Keratinocyte (primary cell): ENCODE results near the gene GXYLT2. TPM values are rescaled to one million over a fixed set of nuclear protein-coding genes. Genes with fewer than 3 reads are reported as not detected.

Experiments
- DNase-seq: peaks from one replicate; pipeline ENCODE4 v3.0.0-alpha.2; 2011; ENCODE audit warnings: low read depth, missing footprints, low spot score
- FAIRE-seq: peaks from 2 replicates; lab custom pipeline; 2011; peaks lifted over from hg19 to GRCh38; lab: Jason Lieb, UNC
- H2AFZ ChIP-seq: 2 replicates; pipeline ENCODE4 v1.6.0; 2012; ENCODE audit warnings: low read length, control low read depth, inconsistent platforms; ENCODE audit not compliant: control insufficient read depth
- H3K27ac ChIP-seq: 2 replicates; pipeline ENCODE4 v1.5.1; 2011; ENCODE audit warnings: low read length; ENCODE audit not compliant: control insufficient read depth, insufficient read depth
- H3K27me3 ChIP-seq: 3 replicates; pipeline ENCODE4 v1.6.0; 2011; ENCODE audit warnings: low read length; ENCODE audit not compliant: control insufficient read depth, insufficient read depth; ENCODE audit errors: extremely low read depth
- H3K36me3 ChIP-seq, 2 experiments: 2 replicates in 1 of 2; 3 replicates in 1 of 2; pipeline ENCODE4 v1.5.1; 2011; ENCODE audit warnings: low read length in 2 of 2, mild to moderate bottlenecking in 1 of 2; ENCODE audit not compliant: control insufficient read depth in 2 of 2, insufficient read depth in 2 of 2; ENCODE audit errors: extremely low read depth in 1 of 2
- H3K4me1 ChIP-seq: 3 replicates; pipeline ENCODE4 v1.5.1; 2011; ENCODE audit warnings: low read length; ENCODE audit not compliant: control insufficient read depth, insufficient read depth; ENCODE audit errors: extremely low read depth
- H3K4me2 ChIP-seq: 3 replicates; pipeline ENCODE4 v1.6.0; 2011; ENCODE audit warnings: low read depth, low read length; ENCODE audit not compliant: control insufficient read depth, insufficient read depth; ENCODE audit errors: extremely low read depth
- H3K4me3 ChIP-seq, 3 experiments: fragments of 200-600 bp in 1 of 3; sonication (generic) in 1 of 3; 2 replicates in 2 of 3; 3 replicates in 1 of 3; pipeline ENCODE4 v1.5.1; 2011 to 2016; ENCODE audit warnings: low read length in 3 of 3, mild to moderate bottlenecking in 3 of 3, control low read depth in 2 of 3, inconsistent platforms in 1 of 3, low read depth in 1 of 3, mixed read lengths in 1 of 3, mixed run types in 1 of 3, moderate library complexity in 1 of 3; ENCODE audit not compliant: control insufficient read depth in 2 of 3, insufficient read depth in 2 of 3; ENCODE audit errors: extremely low read depth in 1 of 3
- H3K79me2 ChIP-seq: 2 replicates; pipeline ENCODE4 v1.6.0; 2012; ENCODE audit warnings: low read length; ENCODE audit not compliant: control insufficient read depth, insufficient read depth
- H3K9ac ChIP-seq: 3 replicates; pipeline ENCODE4 v1.6.0; 2011; ENCODE audit warnings: low read length; ENCODE audit not compliant: control insufficient read depth, insufficient read depth; ENCODE audit errors: extremely low read depth
- H3K9me1 ChIP-seq: 3 replicates; pipeline ENCODE4 v1.6.0; 2011; ENCODE audit warnings: low read length; ENCODE audit not compliant: control insufficient read depth, insufficient read depth; ENCODE audit errors: extremely low read depth
- H3K9me3 ChIP-seq: 2 replicates; pipeline ENCODE4 v1.5.1; 2012; ENCODE audit warnings: low read depth, low read length; ENCODE audit not compliant: control insufficient read depth
- H4K20me1 ChIP-seq: 3 replicates; pipeline ENCODE4 v1.6.0; 2011; ENCODE audit warnings: low read length; ENCODE audit not compliant: control insufficient read depth, insufficient read depth; ENCODE audit errors: extremely low read depth
- EZH2 ChIP-seq: IDR thresholded peaks from one replicate; pipeline ENCODE4 v1.6.1; 2012; ENCODE audit warnings: inconsistent platforms, mild to moderate bottlenecking, low read length, moderate library complexity
- dilution Hi-C: fragments of 300-500 bp; cut with MboI; formaldehyde crosslinking; loops from one replicate; pipeline ENCODE4 v1.7.0; 2020; ENCODE audit warnings: low sequenced_read_pairs; ENCODE audit not compliant: extremely low pct_ligation_motif_present
- polyA plus RNA-seq, 5 experiments: library from polyadenylated mRNA; depleted of rRNA in 3 of 5; stranded (reverse) in 3 of 5; stranded (forward) in 1 of 5; unstranded in 1 of 5; fragments of >200 nt; gene quantifications; 1 replicate in 1 of 5; 2 replicates in 3 of 5; 3 replicates in 1 of 5; pipeline versions ENCODE4 v1.2.1 to v1.2.3, GENCODE V29; 2011 to 2012; ENCODE audit warnings: missing spikeins in 2 of 5, low read depth in 1 of 5, low replicate concordance in 1 of 5
- TF ChIP-seq, protein P1 (sequence below), 3 experiments: IDR thresholded peaks in 1 of 3; conservative IDR thresholded peaks in 1 of 3; optimal IDR thresholded peaks in 1 of 3; 2 replicates in 2 of 3; 3 replicates in 1 of 3; pipeline versions ENCODE3 to v1.5.1; 2011; ENCODE audit warnings: low read length in 3 of 3, mild to moderate bottlenecking in 3 of 3, moderate library complexity in 2 of 3, control low read depth in 1 of 3, inconsistent platforms in 1 of 3; ENCODE audit not compliant: insufficient read depth in 2 of 3; ENCODE audit errors: extremely low read depth in 1 of 3

The GXYLT2 gene
- polyA plus RNA-seq, 1 donor (not counting 4 experiments of a cell fraction or from before 2014, with no cell fraction given): 1.4 TPM

DNA sequence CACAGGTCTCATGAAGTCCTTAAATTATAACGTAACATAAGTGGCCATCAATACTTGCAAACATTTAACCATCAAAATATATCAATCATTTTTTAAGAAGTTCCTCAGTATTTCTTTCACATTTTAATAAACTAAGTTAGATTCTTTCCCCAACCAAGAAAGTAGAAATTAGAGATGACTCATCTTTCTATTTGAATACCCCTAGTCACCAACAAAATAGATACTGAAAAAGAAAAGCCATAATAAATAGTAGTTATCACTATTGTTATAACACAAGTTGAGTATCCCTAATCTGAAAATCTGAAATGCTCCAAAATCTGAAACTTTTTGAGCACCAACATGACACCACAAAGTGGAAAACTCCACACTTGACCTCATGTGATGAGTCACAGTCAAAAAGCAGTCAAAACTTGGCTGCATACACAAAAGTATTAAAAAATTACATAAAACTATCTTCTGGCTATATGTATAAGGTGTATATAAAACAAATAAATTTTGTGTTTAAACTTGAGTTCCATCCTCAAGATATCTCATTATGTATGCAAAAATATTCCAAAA lies 43.3 kb upstream of the GXYLT2 start:
- Histone ChIP-seq H4K20me1 (no peaks in the 10 kb centered on the region), H3K9me1 (no peaks in the 10 kb centered on the region), H3K27ac (no peak overlapping the region), H2AFZ (no peak overlapping the region), H3K27me3 (no peaks in the 10 kb centered on the region), H3K4me2 (no peak overlapping the region), H3K36me3 (peaks cover 2 to 3% of the 10 kb centered on the region in 2 experiments), H3K9ac (no peak overlapping the region), H3K9me3 (no peaks in the 10 kb centered on the region), H3K4me1 (peaks cover 16% of the 10 kb centered on the region), H3K79me2 (peaks cover 24% of the 10 kb centered on the region), H3K4me3 (no peak overlapping the region)
- TF ChIP-seq, protein P1, sequence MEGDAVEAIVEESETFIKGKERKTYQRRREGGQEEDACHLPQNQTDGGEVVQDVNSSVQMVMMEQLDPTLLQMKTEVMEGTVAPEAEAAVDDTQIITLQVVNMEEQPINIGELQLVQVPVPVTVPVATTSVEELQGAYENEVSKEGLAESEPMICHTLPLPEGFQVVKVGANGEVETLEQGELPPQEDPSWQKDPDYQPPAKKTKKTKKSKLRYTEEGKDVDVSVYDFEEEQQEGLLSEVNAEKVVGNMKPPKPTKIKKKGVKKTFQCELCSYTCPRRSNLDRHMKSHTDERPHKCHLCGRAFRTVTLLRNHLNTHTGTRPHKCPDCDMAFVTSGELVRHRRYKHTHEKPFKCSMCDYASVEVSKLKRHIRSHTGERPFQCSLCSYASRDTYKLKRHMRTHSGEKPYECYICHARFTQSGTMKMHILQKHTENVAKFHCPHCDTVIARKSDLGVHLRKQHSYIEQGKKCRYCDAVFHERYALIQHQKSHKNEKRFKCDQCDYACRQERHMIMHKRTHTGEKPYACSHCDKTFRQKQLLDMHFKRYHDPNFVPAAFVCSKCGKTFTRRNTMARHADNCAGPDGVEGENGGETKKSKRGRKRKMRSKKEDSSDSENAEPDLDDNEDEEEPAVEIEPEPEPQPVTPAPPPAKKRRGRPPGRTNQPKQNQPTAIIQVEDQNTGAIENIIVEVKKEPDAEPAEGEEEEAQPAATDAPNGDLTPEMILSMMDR (optimal IDR thresholded peaks at IDR 0.05 in 1 of 3, IDR thresholded peaks at IDR 0.05 in 1 of 3, conservative IDR thresholded peaks at IDR 0.05 in 1 of 3; ENCODE audit: extremely low read depth in 1 of 3, insufficient read depth in 2 of 3, low read length in 3 of 3): no peak
- FAIRE-seq: no peak
- dilution Hi-C loops: no loop called here
- DNase-seq: no peak

GRCh38 chr3:72846166-72846565 lies 41.7 kb upstream of the GXYLT2 start:
- no peak overlapping the region for H3K4me3 ChIP-seq
- H4K20me1 ChIP-seq: no peaks in the 10 kb centered on the region
- no peak for FAIRE-seq
- dilution Hi-C loops: no loop called here
- no peak overlapping the region for H3K4me2 ChIP-seq
- H3K27me3 ChIP-seq: no peaks in the 10 kb centered on the region
- no peak overlapping the region for H2AFZ ChIP-seq
- H3K36me3 ChIP-seq: no peaks in the 10 kb centered on the region
- no peak for TF ChIP-seq EZH2
- TF ChIP-seq, protein P1 (optimal IDR thresholded peaks at IDR 0.05 in 1 of 3, IDR thresholded peaks at IDR 0.05 in 1 of 3, conservative IDR thresholded peaks at IDR 0.05 in 1 of 3; ENCODE audit: extremely low read depth in 1 of 3, insufficient read depth in 2 of 3, low read length in 3 of 3): no peak
- peaks cover 24% of the 10 kb centered on the region for H3K79me2 ChIP-seq
- no peaks in the 10 kb centered on the region for H3K9me3 ChIP-seq
- peaks cover 16% of the 10 kb centered on the region for H3K4me1 ChIP-seq
- H3K9me1 ChIP-seq: no peaks in the 10 kb centered on the region
- no peak for DNase-seq
- H3K27ac ChIP-seq: no peak overlapping the region
- no peak overlapping the region for H3K9ac ChIP-seq
